ENCODE measurements around the gene WSCD1.

DNA sequence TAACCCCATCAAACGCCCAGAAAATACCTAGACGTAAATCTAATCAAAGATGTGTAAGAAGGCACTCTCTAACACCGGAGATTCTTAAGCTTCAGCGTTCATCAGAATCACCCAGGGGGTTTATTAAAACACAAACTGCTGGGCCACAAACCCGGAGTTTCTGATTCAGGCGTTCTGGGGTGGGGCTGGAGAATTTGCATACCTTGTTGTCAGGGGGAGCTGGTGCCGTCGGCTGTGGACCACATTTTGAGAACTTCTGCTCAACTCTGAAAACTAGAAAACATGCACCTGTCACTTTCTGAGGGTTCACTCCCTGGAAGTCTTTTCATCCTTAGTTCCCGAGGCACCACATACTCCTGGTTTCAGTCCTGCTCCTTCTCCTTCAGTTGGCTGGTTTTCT lies 48.6 kb upstream of the WSCD1 start:
- TF ChIP-seq, protein P1, sequence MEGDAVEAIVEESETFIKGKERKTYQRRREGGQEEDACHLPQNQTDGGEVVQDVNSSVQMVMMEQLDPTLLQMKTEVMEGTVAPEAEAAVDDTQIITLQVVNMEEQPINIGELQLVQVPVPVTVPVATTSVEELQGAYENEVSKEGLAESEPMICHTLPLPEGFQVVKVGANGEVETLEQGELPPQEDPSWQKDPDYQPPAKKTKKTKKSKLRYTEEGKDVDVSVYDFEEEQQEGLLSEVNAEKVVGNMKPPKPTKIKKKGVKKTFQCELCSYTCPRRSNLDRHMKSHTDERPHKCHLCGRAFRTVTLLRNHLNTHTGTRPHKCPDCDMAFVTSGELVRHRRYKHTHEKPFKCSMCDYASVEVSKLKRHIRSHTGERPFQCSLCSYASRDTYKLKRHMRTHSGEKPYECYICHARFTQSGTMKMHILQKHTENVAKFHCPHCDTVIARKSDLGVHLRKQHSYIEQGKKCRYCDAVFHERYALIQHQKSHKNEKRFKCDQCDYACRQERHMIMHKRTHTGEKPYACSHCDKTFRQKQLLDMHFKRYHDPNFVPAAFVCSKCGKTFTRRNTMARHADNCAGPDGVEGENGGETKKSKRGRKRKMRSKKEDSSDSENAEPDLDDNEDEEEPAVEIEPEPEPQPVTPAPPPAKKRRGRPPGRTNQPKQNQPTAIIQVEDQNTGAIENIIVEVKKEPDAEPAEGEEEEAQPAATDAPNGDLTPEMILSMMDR (IDR thresholded peaks at IDR 0.05): no peak
- no peak for TF ChIP-seq EP300 (IDR thresholded peaks at IDR 0.05)
- no peak for TF ChIP-seq POLR2A (IDR thresholded peaks at IDR 0.05)

Measured in ovary (tissue), 3 donors.